GM18861 (cell line): Measurements from ENCODE around the gene OXTR.

Experiments
- ATAC-seq: cut with Tn5 transposase; IDR thresholded peaks from one replicate; pipeline ENCODE4 v1.9.1; 2021; ENCODE audit not compliant: unreplicated experiment

The OXTR gene

DNA sequence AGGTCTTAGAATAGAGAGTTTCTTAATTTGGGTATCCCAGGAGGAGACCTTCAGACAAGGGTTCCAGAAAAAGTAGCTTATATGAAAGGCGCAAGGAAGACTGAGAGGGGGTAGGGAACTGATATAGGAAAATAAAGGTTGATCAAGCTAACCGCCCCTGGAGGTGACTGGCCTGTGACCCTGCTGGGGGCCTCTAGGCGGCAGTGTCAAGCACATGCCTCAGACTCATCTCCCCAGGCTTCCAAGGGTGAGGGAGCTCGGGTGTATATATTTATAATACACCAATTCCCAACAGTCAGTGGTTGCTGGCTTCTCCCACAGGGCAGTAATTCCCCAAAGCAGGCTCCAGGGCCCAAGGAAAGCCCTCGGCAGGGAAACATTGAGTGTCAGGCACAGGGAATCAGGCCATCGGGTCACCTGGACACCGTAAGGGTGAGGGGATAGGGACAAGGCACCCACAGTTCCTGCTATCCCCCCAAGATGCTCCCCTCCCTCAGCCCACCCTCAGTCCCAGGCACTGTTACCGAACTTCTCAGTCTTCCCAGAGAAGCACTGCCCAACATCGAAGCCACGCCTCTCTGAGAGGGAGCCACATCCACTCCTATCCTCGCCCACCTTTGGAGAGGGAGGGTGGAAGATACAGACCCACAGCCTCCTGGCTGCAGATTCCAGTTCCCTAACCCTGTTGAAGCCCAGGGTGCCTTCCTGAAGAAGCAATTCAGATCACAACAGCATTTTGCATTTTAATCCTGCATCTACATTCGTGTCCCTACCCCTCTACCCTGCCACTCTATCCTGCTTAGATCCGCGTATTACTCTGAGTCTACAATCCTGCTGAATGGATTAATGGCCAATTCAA is 55.3 kb downstream of the OXTR start:
- no peak for ATAC-seq

DNA sequence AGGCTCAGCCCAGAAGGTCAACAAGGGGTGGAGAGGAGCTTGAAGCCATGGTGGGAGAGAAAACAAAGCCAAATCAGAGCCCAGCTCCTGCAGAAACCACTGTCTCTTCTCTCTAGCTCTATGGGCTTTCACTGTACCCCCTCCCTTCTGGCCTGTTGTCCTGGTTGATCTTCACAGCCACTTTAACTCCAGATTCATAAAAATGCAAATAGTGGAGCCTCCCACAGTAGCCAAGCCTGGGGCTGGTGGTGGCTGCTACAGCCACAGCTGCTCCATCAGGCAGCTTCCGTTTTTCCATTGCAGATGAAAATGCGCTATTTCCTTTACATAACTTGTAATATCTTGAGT is 56.5 kb downstream of the OXTR start:
- ATAC-seq = no peak

DNA sequence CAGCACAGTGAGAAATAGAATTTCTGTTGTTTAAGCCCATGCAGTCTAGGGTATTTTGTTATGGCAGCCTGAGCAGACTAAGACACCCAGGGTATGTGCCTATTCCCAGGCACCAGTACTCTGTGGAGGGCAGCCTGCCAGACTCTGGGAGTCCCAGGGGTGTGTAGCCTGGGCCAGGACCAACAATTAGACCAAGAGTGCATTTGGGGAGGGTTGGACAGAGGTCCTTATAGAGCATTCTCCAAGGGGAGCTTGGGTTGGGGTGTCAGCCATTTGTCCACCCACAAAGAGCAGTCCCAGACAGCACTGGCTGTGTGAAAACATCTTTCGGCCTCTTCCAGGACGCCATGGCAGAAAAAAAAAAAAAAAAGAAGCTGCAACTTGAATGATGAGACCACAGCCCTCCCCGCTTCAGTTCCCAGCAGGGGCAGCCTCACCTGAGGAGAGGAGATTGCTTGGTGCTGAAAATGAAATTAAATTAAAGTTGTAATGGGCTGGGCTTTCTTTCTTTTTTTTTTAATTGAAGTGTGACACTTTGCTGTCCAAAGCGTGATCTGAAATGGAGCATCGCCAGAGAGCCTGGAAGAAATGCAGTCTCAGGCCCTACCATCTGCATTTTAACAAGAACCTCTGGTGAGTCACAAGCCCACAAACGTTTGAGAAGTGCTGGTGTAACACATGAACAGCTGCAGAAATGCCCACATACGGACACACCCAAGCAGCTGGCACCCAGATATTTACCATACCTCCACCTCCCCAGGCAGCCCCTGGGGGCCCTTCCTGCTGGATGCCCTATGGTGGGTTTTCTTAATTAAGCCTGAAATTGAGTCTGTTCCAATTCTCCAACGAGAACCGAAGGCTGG is 57.1 kb downstream of the OXTR start:
- no peak for ATAC-seq

DNA sequence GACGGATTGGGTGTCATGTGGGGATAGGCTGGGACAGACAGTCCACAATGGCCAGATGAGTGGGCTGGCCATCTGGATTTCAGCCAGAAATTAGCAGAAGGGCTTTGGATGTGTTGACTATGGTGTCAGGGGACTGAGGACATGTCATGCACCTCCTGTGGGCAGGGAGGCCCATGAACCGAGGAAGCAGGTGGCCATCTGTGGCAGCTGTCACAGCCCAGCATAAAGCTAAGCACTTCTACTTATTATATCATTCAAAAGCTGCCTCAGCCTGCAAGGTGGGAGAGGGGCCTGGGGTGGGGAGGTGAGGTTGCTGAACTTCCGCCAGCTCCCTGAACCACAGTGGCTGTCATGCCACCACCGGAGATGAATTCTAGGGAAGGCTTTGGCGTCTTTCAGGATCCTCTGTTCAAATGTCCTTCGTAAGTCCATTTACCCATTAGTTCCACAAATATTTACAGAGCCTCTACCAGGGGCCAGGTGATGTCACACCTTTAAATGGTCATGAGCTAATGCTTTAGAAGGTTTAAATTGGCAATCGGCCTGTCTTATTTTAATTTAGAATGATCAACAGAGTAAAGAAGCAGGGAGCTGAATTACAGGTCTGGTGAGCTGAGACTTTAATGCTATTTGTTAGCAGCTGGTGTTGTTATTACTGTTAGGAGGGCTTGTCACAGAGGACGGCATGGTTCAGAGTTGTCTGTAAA is 59.5 kb downstream of the OXTR start:
- no peak for ATAC-seq

DNA sequence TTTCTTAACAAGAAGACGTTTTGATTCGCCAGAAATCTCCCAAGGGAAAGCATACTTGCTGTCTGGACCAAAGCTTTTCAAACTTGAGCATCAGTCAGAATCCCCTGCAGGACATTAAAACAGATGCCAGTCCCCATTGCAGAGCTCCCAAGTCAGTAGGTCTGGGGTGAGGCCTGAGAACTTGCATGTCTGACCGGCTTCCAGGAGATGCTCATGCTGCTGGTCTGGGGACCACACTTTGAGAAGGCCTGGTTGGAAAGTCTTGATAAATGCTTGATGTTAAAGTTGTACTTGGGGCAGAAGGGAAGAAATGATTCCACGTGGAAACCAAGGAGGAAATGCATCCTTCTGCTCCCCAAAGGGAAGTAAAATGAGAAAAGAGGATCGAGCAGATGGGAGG is 60.1 kb downstream of the OXTR start:
- no peak for ATAC-seq

DNA sequence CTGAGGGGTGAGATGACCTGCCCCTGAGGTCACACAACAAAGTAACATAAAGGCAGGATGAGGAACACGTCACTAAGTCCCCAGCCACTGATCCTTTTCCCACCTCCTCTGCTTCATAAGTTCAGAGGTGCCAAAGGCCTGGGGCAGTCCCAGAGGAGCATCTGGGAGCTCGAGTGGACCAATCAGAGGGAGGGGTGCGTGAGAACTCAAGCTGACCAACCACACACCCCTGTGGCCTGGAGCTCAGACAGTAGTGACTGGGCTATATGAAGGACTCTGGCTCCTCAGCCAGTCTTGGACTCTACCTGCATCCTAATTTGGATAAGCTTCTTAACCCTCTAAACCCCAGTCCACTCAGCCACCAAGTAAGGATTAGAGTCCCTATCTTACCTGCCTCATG is 63.8 kb downstream of the OXTR start:
- ATAC-seq = no peak

DNA sequence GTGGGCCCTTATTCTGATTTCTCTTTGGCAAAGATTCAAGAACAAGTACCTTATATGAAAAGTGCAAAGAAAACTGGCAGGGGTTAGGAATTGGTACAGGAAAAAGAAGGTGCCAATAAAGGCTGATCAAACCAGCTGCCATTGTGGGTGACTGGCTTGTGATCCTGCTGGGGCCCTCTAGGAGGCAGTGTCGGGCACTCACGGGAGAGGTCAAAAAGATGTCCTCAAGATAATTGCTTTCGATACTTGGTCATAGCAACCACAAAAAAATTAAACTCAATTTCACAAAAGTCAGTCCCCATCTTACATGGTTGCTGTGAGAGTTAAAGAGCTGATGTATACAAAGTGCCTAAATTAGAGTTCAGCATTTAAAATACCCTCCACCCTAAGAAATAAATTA is 66.9 kb downstream of the OXTR start:
- no peak for ATAC-seq
